Measurements from ENCODE around the gene RELN. TPM values are rescaled to one million over a fixed set of nuclear protein-coding genes. Genes with fewer than 3 reads are reported as not detected.

RELN gene
- total RNA-seq, 1 experiment from 2014 or later: 0.10 TPM

DNA sequence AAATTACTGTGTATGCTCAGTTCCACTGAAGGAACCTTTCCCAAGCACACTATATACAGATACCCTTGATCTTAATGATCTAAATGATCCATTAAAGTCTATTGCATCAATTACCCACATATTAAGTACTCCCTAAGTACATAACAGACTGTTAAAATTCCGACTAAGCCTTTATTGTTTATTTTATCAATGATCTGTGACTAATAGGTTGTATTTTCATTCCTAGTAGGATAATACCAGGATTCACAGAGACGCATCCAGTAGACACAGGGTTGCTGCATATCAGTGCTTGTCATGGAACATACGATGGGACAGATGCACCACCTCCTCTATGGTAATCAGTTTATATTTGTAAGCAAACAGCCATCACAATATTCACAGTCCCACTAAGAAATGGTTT is 383.8 kb downstream of the RELN start:
- Histone ChIP-seq H3K4me1 (ENCODE audit: control insufficient read depth, insufficient read depth, low read length) (no peaks in the 10 kb centered on the region), H3K4me3 (ENCODE audit: low read depth in 2 of 2, low read length in 2 of 2) (no peak overlapping the region), H3K27me3 (ENCODE audit: control insufficient read depth, insufficient read depth, low read length) (no peaks in the 10 kb centered on the region; the same call in 1 of the 2 replicates), H3K9me3 (ENCODE audit: control insufficient read depth, insufficient read depth, low read depth, low read length) (no peaks in the 10 kb centered on the region), H3K36me3 (ENCODE audit: control insufficient read depth, insufficient read depth, low read length) (no peaks in the 10 kb centered on the region), H3K27ac (ENCODE audit: low read length) (no peak overlapping the region)
- ATAC-seq: no peak
- DNase-seq (ENCODE audit: low read depth, low spot score): no peak
- in situ Hi-C loops (cut with HindIII; ENCODE audit: low pct_unique_long_range_greater_than_20kb, low sequenced_read_pairs): no loop called here
- no peak for TF ChIP-seq SIN3A (IDR thresholded peaks at IDR 0.05; ENCODE audit: borderline replicate concordance, insufficient read depth, low read depth, low read length)
- no peak for TF ChIP-seq CTCF (IDR thresholded peaks at IDR 0.05)
- no peak for TF ChIP-seq TCF7L2 (IDR thresholded peaks at IDR 0.05; ENCODE audit: low read depth, low read length)
- TF ChIP-seq REST (IDR thresholded peaks at IDR 0.05; ENCODE audit: insufficient read depth in 1 of 2, low read depth in 2 of 2, low read length in 1 of 2): no peak
- TF ChIP-seq POLR2AphosphoS5 (IDR thresholded peaks at IDR 0.05; ENCODE audit: low read depth, low read length): no peak
- ChIA-PET CTCF (no interaction called here), POLR2A (no interaction called here)
- intact Hi-C loops (cut with micrococcal nuclease; ENCODE audit: unreplicated experiment): no loop called here
- no TSS peak for BruUV-seq (replicated peaks)

DNA sequence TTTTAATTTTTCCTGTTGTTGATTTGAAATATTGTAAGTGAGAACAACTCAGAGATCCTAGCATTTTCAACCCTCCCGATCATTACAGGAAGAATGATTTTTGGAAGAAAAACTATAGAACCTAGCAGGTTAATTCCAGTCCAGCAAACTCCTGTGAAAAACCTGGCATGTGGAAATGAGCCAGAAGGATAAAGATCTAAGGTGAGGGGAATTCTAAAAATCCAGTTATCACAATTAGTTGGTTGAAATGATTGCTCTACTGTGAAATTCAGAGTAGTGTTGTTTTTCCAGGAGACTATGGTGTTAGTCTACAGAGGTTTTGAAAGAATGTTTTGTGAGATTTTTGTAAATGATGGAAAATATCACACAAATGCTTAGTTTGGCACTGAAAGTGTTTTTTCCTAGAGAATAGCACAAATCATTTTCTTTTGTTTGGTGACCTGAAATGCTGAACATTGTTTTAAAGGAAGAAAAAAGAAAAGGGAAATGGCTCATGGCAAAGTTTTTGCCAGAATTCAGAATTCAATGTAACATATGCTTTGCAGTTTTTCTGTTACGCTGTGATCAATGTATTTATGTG is 391.0 kb downstream of the RELN start:
- no peaks in the 10 kb centered on the region for H3K36me3 ChIP-seq (ENCODE audit: control insufficient read depth, insufficient read depth, low read length)
- peaks cover 5% of the 10 kb centered on the region for H3K27me3 ChIP-seq (ENCODE audit: control insufficient read depth, insufficient read depth, low read length)
- no peak overlapping the region for H3K4me3 ChIP-seq (ENCODE audit: low read depth in 2 of 2, low read length in 2 of 2)
- ATAC-seq (no peak), DNase-seq (ENCODE audit: low read depth, low spot score) (no peak)
- ChIA-PET CTCF (no interaction called here), POLR2A (no interaction called here)
- in situ Hi-C loops (cut with HindIII; ENCODE audit: low pct_unique_long_range_greater_than_20kb, low sequenced_read_pairs) (no loop called here), intact Hi-C loops (cut with micrococcal nuclease; ENCODE audit: unreplicated experiment) (no loop called here)
- H3K4me1 ChIP-seq (ENCODE audit: control insufficient read depth, insufficient read depth, low read length): no peaks in the 10 kb centered on the region
- no TSS peak for BruUV-seq (replicated peaks)
- TF ChIP-seq SIN3A (IDR thresholded peaks at IDR 0.05; ENCODE audit: borderline replicate concordance, insufficient read depth, low read depth, low read length) (no peak), POLR2AphosphoS5 (IDR thresholded peaks at IDR 0.05; ENCODE audit: low read depth, low read length) (no peak), TCF7L2 (IDR thresholded peaks at IDR 0.05; ENCODE audit: low read depth, low read length) (no peak), REST (IDR thresholded peaks at IDR 0.05; ENCODE audit: insufficient read depth in 1 of 2, low read depth in 2 of 2, low read length in 1 of 2) (no peak), CTCF (IDR thresholded peaks at IDR 0.05) (no peak)
- no peak overlapping the region for H3K27ac ChIP-seq (ENCODE audit: low read length)
- H3K9me3 ChIP-seq (ENCODE audit: control insufficient read depth, insufficient read depth, low read depth, low read length): no peaks in the 10 kb centered on the region

Data from Panc1 (cell line).